NCI-H1417 (cell line): ENCODE data around the gene RFWD3.

Experiments
- DNase-seq, 3 experiments: peaks; one replicate each; lab custom pipeline; 2025; lab: John Stamatoyannopoulos, UW

RFWD3 gene

DNA sequence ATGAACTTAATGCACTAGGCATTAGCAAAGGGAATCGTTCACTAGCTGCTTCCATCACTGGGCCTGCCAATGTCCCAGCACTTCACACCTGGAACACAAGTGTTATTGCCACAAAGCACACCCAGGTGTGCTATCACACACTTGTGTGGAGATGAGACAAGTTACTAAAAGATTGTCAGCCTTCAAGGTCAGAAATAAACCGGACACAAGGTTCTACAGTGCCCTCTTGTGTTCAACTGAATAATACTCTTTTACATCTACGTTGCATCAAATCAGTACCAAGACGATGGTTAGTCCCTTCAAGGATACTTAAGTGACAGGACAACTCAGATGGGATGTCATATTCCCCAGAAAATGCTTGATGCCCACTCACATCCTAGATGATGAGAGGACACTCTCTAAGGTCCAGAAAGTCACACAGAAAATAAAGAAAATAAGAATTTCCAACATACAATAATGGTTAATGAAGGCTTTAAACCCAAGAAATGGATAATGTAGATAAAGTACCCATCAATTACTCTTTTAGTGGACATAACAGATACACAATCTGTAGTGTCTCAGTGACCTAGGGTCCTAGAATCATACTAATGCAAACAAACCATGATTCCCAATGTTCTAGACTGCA is 43.4 kb downstream of the RFWD3 start:
- peak in 1 of 3 experiments; percentile 59 for DNase-seq

DNA sequence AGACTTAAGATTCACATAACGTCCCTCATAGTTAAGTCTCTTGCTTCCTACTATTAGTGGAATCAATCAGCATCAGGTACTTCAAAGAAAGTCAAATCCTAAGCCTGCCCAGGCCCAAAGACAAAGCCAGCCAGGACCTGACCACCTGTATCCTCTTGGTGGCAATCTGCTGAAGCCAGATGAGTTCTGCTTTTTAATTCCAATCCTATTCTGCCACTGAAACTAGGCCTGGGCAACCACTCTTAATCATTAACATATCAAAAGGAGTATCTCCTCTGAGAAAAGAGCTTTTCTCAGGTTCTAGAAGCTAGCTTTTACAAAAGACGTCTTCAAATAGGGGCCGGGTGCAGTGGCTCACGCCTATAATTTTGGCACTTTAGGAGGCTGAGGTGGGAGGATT is 44.7 kb downstream of the RFWD3 start:
- no peak for DNase-seq

DNA sequence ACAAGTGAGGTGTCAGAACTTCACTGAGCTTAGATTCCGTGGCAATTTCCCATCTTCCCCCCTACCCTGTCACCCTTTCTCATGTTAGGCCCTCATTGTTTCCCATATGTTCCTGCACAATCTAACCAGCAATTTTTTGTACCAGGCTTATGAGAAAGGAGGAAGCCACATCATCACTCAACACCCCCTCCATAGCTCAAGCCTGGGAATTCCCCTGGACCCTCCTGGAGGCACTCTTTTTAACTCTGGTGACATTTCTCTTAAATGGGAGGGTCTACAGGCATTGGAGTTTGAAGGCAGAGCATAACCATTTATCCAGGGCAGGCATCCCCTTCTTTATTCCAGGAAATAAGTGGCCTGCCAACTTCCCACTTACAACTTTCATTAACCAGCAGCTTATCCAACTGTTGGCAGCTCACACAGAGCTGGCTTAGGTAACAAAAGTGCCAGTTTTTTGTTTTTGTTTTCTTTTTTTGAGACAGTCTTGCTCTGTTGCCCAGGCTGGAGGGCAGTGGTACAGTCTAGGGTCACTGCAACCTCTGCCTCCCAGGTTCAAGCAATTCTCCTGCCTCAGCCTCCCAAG is 49.4 kb downstream of the RFWD3 start:
- DNase-seq: no peak

DNA sequence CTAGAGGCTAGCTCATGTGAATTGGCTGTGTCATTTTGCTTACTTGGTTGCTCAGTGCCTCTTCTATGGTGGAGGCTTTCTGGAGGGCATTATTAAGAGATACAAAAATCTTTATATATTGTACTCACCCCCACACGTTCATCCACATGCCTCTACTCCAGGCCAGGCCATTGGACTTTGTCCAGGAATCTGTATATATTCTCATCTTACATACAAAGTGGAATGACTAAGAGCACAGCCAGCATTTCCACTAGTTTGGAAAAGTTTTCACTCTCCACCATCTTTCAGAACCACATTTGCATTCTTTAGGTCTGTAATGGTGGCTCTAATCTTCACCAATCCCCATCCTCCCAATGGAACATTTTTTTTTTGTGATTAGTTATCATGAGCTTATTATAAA is 55.0 kb downstream of the RFWD3 start:
- no peak for DNase-seq

DNA sequence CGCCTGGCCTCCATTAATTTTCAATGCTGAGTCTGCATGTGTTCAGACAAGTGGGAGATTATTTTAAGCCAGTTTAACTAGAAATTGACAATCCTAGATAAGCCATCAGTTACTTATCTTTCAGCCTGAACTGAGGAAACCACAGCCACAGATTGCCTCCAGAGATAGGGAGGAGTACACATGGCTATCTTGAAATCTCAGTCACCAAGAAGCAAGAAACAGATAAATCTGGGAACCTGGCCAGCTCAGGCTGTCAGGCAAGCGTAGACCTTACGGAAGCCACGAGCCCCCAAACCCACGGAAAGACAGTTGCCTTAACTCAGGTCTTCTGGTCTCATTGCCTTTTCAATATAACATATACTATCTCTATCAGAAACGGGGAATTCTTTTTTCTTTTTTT is 57.7 kb downstream of the RFWD3 start:
- DNase-seq: no peak

DNA sequence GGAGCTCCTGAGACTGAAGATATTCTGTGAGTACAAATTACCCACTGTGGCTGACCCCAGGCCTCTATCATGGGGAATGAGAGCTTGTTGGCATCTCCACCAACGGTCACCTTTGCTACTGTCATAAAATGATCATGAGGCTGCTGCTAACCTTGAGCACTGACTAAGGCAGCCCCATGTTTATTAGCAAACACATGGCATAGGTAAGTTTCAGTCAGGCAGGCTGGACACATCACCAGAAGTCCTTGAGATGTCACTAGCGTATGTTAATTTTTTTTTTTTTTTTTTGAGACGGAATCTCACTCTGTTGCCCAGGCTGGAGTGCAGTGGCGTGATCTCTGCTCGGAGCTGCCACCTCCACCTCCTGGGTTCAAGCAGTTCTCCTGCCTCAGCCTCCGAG is 58.3 kb downstream of the RFWD3 start:
- DNase-seq: no peak

DNA sequence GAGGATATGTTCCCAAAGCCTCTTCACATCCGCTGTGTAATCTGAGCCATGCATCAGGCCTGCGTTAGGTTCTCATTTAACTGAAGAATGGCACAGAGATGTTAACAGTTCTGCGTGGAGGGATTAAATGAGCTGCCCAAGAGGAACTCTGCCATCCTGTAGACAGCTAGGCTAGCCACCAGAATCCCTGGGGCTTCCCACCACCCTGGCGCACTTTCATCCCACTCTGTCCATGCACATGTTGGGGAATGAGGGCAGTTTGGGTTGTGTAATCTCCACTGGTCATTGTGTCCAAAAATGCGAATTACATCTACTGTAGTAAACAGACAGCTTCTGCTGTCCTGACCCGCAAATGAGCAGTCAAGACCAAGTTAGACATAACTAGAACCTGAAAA is 58.7 kb downstream of the RFWD3 start:
- peak in 1 of 3 experiments; percentile 31 for DNase-seq

DNA sequence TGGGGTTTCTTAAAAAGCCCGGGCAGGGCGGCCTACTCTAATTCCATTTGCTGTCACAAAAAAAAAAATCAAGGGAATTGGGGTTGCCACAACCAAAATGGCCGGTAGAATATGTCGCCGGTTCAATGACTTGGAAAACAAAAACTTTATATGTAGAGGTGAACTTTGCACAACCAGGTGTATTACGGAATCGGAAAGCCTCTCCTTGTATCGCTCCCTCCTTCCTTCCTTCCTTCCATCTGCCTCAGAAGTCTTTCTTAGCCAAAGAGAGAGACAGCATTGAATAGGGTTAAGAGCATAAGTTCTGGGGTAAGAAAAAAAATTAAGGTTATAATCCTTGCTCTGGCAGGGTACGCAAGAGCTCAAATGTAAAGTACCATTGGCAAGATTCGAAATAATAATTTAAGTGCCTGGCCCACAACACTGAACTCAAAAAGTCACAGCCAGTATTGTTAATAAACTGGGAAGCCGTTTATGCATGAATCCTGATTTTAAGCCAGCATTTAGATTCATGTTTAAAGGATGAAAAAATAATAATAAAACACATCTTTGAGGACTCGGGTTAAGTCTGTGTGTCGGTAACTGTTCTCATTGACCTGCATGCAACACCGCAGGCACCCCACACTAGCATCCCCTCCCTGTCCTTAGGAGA is 59.2 kb downstream of the RFWD3 start:
- DNase-seq: peak in 2 of 3 experiments; percentile 41 to 64

DNA sequence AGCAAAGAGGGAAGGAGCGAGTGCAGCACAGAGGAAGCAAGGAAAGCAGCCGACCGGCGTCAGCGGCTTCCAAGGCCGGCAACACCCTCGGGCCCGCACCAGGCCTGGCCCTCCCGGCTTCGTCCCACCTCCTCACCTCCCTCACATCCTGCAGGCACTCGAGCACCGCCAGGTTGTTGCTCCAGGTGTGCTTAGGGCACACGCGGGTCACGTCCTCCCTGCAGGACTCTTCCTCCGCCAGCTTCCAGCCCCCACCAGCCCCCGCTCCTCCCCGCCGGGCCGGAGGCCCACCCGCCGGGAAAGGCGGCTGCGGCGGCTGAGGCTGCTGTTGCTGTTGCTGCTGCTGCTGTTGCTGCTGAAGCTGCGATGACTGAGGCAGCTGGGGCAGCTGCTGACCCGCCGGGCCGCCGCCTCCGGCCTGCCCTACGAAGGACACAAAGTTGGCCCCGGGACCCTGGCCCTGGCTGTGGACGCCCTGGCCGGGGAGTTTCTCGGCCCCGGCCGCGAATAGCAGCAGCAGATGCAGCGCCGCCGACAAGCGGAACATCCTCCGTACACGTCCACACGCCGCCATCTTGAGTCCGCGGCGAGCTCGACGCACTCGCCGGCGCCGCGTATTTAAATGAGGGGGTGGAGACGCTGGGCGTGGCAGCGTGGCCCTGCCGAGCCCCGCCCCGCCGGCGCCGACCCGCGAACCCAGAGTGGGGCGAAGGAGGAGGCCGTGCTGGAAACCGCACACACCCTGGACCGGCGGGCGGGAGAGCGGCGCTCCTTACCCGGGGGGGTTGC is 60.0 kb downstream of the RFWD3 start, which contains the start of gene GLG1:
Gene GLG1, minus strand, starts transcription at position 594 of the 789 bp plus-strand sequence. Its CDS starts 20 bp downstream, at position 574.
- DNase-seq: peak; percentile 86 to 94 (median 94)

DNA sequence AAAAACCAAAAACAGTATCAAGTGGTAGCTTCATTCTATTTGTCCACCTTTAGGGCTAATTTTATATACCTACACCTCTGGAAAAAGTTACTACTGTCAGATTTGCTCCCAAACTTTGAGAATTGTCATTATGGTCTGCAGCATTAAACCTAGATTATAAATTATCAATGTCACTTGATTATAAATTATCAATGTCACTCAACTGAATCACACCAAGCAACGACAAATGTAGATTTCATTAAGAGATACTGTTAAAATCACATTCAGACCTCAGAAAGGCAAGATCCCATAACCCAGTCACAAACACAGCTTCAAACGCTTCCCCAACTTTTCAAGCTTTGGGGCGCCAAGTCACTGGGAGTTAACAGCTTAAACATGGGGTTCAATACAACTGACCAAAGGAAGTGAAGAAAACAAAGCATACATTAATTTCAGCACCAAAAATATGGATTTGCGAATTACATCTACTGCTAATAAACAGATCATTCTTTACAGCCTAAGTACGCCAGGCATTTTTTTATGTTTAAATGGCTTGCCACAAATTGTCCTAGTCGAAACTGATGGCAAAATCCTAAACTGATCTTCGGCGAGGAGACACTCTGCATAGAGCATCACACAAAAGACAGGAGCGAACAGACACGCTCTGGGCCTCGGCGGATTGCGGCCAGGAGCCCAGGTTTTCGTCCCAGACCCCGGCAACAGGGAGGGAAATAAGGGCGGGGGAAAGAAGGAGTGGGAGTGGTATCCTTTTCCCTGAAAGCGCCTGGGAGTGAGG is 60.7 kb downstream of the RFWD3 start:
- DNase-seq: no peak

DNA sequence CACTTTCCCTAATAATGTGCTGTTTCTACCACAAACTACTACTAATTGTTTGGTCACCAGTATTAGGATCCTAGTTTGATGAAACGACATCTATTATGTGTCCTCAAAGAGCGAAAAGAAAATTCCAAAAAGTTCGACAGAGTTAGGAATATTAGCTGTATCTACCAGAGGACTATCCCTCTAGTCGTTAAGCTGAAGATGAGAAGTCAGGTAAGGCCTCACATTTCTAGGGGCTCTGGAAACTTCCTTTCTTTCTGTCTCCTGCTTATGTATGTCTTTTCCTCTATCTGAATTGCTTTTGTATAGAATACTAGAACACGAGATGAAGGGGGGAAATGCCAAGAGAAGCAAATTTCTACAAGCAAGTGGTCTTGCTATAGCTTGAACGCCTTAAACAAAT is 61.3 kb downstream of the RFWD3 start:
- DNase-seq: no peak

DNA sequence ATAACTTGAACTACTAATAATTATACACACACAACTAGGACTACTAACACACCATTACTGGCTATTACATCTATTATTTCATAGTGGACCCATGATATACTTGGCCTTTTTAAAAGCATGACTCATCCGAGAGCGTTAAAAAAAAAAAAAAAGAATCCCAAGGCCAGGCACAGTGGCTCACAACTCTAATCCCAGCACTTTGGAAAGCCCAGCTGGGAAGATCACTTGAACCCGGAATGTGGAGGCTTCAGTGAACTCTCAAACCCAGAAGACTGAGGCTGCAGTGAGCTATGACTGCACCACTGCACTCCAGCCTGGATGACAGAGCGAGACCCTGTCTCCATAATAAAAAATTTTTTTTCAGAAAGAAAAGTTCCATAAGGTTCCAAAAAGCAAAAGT is 62.8 kb downstream of the RFWD3 start:
- no peak for DNase-seq

DNA sequence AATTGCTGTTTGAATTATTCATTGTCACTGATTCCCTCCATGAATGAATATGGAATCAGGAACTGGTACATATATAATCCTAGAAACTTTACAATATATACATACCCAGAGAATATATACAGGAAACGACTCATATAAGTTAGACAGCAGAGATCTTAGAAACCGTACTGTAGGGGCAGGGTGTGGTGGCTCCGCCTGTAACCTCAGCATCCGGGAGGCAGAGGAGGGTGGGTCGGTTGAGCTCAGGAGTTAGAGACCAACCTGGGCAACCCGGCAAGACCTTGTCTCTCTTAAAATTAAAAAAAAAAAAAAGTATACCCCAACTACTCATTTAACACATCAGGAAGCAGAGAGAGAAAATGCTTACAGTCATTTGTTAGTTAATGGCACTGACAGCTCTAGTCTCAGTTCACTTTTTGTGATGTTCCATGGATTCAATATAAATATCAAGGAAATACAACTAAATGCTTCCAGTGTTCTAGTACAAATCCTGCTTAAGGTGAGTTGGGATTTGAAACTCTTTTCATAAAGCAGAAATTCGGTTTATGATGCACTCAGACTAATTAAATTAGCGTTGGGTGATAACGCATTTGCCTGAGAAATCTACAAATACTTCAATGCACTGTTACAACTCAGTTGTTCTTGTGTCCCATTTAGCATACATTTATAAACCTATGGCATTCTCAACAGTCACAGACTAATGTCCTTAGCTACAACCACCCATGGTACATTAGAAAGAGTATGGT is 65.4 kb downstream of the RFWD3 start:
- no peak for DNase-seq

DNA sequence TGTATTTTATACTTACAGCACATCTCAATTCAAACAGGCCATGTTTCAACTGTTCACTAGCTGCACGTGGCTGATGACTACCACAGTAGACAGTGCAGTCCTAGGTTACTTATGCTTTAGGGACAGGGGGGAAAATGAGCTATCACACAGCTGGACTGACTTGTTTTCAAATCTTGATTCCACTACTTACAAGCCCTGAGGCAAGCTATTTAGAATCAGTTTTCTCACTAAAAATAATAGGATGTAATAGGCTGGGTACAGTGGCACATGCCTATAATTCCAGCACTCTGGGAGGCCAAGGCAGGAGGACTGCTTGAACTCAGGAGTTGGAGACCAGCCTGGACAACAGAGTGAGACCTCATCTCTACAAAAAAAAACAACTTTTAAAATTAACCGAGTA is 70.1 kb downstream of the RFWD3 start:
- DNase-seq: no peak

DNA sequence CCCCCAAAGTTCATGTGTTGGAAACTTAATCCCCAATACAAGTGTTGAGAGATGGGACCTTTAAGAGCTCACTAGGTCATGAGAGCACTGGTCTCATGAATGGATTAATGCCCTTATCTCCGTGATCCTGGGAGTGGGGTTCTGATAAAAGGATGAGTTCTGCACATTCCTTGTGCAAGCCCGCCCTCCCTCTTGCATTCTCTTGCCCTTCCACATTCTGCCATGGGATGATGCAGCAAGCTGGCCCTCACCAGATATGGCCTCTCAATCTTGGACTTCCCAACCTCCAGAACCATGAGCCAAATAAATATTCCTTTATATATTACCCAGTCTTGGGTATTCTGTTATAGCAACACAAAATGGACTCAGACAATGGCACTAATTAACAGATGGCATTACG is 73.8 kb downstream of the RFWD3 start:
- no peak for DNase-seq

DNA sequence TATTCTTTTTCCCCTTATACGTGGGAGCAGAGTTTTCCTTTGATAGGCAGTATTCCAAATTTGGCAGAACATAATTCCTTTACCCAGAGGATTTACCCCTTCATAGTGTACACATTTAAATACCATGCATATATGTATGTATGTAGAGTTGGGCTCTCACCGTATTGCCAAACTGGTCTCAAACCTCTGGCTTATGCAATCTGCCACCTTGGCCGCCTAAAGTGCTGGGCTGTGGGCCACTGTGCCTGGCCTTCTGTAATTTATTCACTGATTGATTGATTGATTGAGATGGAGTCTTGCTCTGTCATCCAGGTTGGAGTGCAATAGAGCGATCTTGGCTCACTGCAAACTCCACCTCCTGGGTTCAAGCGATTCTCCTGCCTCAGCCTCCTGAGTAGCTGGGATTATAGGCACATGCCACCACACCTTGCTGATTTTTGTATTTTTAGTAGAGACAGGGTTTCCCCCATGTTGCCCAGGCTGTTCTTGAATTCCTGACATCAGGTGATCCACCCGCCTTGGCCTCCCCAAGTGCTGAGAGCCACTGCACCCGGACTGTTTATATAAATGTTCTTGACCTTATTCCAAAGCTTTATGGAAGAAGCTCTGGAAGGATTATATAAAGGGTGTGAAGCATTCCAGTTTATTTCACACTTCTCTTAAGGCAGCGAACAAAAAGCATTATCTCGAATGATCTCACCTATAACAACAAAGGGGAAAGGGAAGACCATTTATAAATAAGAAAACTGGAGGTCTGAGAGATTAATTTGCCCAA is 74.6 kb downstream of the RFWD3 start:
- DNase-seq: no peak

DNA sequence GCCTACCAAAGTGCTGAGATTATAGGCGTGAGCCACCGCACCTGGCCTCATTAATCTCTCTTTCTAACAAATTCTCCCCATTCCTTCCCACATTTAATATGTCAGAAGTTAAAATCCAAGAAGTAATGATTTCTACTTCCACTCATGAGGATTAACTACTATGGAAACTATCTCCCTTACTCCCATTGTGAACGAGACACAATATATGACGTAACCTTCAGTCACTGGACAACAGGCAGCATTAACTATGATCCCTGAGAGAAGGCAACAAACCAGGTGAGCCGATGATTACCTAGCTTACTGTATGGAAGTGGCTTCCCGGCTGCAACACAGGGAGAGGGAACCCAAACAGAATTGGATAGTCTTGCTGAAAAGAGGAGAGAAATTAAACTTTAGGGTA is 79.7 kb downstream of the RFWD3 start:
- DNase-seq: no peak

DNA sequence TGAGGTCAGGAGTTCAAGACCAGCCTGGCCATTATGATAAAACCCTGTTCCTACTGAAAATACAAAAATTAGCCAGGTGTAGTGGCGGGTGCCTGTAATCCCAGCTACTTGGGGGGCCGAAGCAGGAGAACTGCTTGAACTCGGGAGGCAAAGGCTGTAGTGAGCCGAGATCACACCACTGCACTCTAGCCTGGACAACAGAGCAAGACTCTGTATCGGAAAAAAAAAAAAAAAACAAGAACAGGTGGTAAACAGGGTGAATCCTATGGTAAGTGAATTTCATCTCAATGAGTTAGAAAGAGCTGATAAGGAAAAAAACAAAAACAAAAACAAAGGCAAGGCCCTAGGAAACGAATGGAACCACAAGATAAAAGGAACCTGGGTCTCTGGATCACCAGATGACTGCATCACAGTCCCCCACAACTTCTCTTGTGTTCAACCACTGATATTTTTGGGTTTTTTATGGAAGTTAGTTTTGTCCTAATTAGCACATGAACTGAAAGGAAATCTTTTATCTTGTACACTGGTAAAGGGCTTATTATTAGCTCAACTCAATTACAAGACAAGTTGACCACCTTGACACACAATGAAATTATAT is 80.7 kb downstream of the RFWD3 start:
- no peak for DNase-seq

DNA sequence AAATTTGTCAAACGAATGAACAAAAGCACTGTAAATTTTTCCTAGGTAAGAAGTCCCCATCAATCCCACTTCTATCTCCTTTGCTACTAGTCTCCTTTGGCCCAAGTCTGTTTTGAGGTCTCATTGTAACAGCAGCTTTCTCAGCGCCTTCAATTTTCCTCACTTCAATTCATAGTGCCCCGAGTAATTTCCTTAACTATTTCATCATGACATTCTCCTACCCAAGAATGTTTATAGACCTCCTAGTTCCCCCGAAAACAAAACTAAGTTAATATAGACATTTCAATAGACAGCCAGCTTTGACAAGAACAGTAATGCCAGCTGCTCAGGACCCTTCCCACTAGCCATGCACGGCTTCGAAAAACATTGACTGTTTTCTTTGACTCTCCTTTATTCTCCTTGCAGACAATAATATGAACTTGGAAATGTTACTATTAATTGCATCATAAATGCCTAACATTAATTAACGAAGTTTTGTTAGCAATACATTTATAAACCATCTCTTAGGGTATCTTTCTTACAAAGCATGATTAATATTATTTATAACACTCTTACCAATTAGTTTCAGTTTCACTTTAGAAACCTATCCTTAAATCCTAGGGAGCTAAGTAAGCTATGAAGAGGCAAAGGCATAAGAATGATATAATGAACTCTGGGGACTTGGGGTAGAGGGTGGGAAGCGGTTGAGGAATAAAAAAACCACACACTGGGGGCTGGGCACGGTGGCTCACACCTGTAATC is 82.6 kb downstream of the RFWD3 start:
- no peak for DNase-seq
